Ectodermal cell (in vitro differentiated cells): Measurements from ENCODE around the gene KCNV2.
"Not testable (repeated sequence)": the region's sequence is repeated elsewhere in the genome, so short reads cannot be mapped to it uniquely, and the experiment has no call there.

ENCODE experiments used
- H3K27ac ChIP-seq: 2 replicates; pipeline ENCODE4 v1.7.0; 2013; ENCODE audit warnings: mild to moderate bottlenecking, low read depth, low read length; ENCODE audit not compliant: insufficient read depth, poor library complexity, severe bottlenecking
- H3K27me3 ChIP-seq: 2 replicates; pipeline ENCODE4 v1.7.0; 2013; ENCODE audit warnings: mild to moderate bottlenecking, low read length; ENCODE audit not compliant: insufficient read depth, control insufficient read depth, poor library complexity, severe bottlenecking
- H3K36me3 ChIP-seq: one replicate; pipeline ENCODE4 v1.7.0; 2013; ENCODE audit warnings: low read length; ENCODE audit not compliant: control insufficient read depth, insufficient read depth
- H3K4me1 ChIP-seq: one replicate; pipeline ENCODE4 v1.7.0; 2013; ENCODE audit warnings: low read length; ENCODE audit not compliant: control insufficient read depth, insufficient read depth
- H3K4me3 ChIP-seq: 2 replicates; pipeline ENCODE4 v1.7.0; 2013; ENCODE audit warnings: low read depth, low read length, control low read depth; ENCODE audit not compliant: insufficient read depth
- H3K9me3 ChIP-seq: 2 replicates; pipeline ENCODE4 v1.7.0; 2013; ENCODE audit warnings: mild to moderate bottlenecking, low read length, moderate library complexity; ENCODE audit not compliant: control insufficient read depth
- WGBS, 2 experiments: methylation state at CpG; one replicate each; pipeline ENCODE4 v1.1.7; 2013; ENCODE audit warnings: missing lambda C conversion rate in 2 of 2; 5-methylcytosine and 5-hydroxymethylcytosine counted together

The KCNV2 gene

GRCh38 chr9:2691212-2691611 lies 26.1 kb upstream of the KCNV2 start:
- Histone ChIP-seq H3K9me3 (no peaks in the 10 kb centered on the region), H3K36me3 (no peaks in the 10 kb centered on the region), H3K27me3 (no peaks in the 10 kb centered on the region), H3K27ac (no peak overlapping the region), H3K4me3 (no peak overlapping the region), H3K4me1 (no peaks in the 10 kb centered on the region)
- WGBS, 2 experiments = 95% methylated on average over 1 of the region's 1 CpG; no CpG with 5 or more reads in 1 of the 2 experiments

DNA sequence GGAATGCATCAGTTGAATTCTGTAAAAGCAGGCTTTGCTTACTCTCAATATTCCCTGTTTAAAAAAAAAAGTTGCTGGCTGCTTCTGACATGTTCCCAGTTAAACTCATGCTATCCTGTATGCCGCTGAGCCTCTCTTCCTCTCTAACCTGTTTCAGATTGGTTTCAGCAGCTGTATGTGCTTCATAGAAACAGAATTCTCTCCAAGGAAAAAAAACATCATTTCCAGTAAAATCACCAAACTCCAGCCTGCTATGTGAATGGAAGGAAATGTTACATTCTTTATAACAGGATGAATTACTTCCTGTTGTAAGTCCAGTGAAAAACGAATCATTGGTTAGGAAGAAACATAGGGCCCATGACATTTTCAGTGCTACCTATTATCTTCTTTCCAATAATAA lies 25.7 kb upstream of the KCNV2 start:
- Histone ChIP-seq H3K27ac (no peak overlapping the region), H3K36me3 (no peaks in the 10 kb centered on the region), H3K4me3 (no peak overlapping the region), H3K9me3 (no peaks in the 10 kb centered on the region), H3K27me3 (no peaks in the 10 kb centered on the region), H3K4me1 (no peaks in the 10 kb centered on the region)
- 44 to 47% methylated on average over 2 of the region's 2 CpGs for WGBS, 2 experiments

- WGBS, 2 experiments = 91 to 96% methylated on average over 3 of the region's 3 CpGs
- no peaks in the 10 kb centered on the region for H3K27me3 ChIP-seq
- H3K4me3 ChIP-seq = no peak overlapping the region
- no peaks in the 10 kb centered on the region for H3K9me3 ChIP-seq
- H3K27ac ChIP-seq = no peak overlapping the region
- H3K36me3 ChIP-seq = no peaks in the 10 kb centered on the region
- H3K4me1 ChIP-seq = no peaks in the 10 kb centered on the region
Observed at GRCh38 chr9:2693056-2693455, 24.3 kb upstream of the KCNV2 start.

- H3K36me3 ChIP-seq = no peaks in the 10 kb centered on the region
- WGBS, 2 experiments = 92 to 94% methylated on average over 3 of the region's 3 CpGs
- no peak overlapping the region for H3K27ac ChIP-seq
- H3K4me3 ChIP-seq = no peak overlapping the region
- H3K27me3 ChIP-seq = no peaks in the 10 kb centered on the region
- H3K4me1 ChIP-seq = peaks cover 8% of the 10 kb centered on the region
- no peaks in the 10 kb centered on the region for H3K9me3 ChIP-seq
Observed at GRCh38 chr9:2697492-2697891, 19.8 kb upstream of the KCNV2 start.

GRCh38 chr9:2700398-2700797 lies 16.9 kb upstream of the KCNV2 start:
- Histone ChIP-seq H3K36me3 (no peaks in the 10 kb centered on the region), H3K27ac (no peak overlapping the region), H3K4me1 (peaks cover 8% of the 10 kb centered on the region), H3K9me3 (no peaks in the 10 kb centered on the region), H3K4me3 (no peak overlapping the region), H3K27me3 (no peaks in the 10 kb centered on the region)
- 84 to 87% methylated on average over 6 of the region's 6 CpGs for WGBS, 2 experiments

DNA sequence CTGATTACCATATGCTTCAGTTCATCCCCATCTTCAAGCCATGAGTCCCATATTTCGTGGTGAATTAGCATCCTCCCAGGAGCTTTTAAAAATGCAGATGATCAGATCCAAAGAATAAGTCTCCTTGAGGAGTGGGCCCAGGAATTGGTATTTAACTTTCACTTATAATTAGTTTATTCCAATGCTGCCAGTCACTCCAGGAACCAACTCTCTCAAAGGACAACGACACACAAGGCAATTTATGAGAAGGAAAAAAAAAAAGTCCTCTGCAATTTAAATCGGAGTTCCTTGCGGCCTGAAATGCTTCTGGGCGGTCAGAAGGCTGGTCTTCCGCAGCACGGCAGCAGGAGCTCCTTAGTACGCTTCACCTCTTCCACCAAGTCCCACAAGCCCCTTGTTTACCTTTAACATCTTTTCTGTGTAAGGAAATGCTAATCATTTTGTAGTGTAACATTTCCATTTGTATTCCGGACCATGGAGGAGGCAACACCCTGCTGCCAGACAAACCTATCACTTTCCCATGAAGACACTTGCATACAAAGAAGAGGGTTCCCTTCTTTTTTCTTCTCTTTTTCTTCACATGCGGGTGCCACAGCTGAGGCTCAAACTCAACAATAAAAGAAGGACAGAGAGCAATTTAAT lies 16.3 kb upstream of the KCNV2 start:
- H3K4me1 ChIP-seq = peaks cover 8% of the 10 kb centered on the region
- H3K27ac ChIP-seq = no peak overlapping the region
- 10 to 20% methylated on average over 10 of the region's 10 CpGs for WGBS, 2 experiments
- H3K9me3 ChIP-seq = no peaks in the 10 kb centered on the region
- no peaks in the 10 kb centered on the region for H3K27me3 ChIP-seq
- no peaks in the 10 kb centered on the region for H3K36me3 ChIP-seq
- no peak overlapping the region for H3K4me3 ChIP-seq

- Histone ChIP-seq H3K27ac (no peak overlapping the region), H3K9me3 (no peaks in the 10 kb centered on the region), H3K27me3 (no peaks in the 10 kb centered on the region), H3K4me1 (peaks cover 8% of the 10 kb centered on the region), H3K36me3 (no peaks in the 10 kb centered on the region), H3K4me3 (no peak overlapping the region)
Observed at GRCh38 chr9:2704504-2704903, 12.8 kb upstream of the KCNV2 start.

DNA sequence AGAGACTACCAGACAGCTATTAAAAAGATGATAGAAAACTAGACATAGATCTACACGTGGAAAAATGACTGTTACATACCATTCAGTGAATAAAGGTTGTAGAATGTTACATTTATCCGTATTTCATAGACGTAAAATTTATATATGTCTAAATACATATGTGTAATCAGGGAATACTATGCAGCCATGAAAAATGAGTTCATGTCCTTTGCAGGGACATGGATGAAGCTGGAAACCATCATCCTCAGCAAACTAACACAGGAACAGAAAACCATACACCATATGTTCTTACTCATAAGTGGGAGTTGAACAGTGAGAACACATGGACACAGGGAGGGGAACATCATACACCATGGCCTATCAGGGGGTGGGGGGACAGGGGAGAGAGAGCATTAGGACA lies 10.1 kb upstream of the KCNV2 start:
- H3K27me3 ChIP-seq = not testable (repeated sequence)
- WGBS, 2 experiments = 90% methylated on average over 3 of the region's 3 CpGs; no CpG with 5 or more reads in 1 of the 2 experiments

GRCh38 chr9:2709645-2710101 lies 7.6 kb upstream of the KCNV2 start:
- no peak overlapping the region for H3K4me3 ChIP-seq
- no peaks in the 10 kb centered on the region for H3K9me3 ChIP-seq
- no peak overlapping the region for H3K27ac ChIP-seq
- H3K36me3 ChIP-seq = no peaks in the 10 kb centered on the region
- WGBS, 2 experiments = 63 to 74% methylated on average over 2 of the region's 2 CpGs
- H3K27me3 ChIP-seq = no peaks in the 10 kb centered on the region
- H3K4me1 ChIP-seq = no peaks in the 10 kb centered on the region

More for the DNA sequence above, 10.1 kb upstream of the KCNV2 start:
- not testable (repeated sequence) for H3K27ac ChIP-seq, H3K9me3 ChIP-seq, H3K36me3 ChIP-seq, H3K4me3 ChIP-seq, H3K4me1 ChIP-seq

DNA sequence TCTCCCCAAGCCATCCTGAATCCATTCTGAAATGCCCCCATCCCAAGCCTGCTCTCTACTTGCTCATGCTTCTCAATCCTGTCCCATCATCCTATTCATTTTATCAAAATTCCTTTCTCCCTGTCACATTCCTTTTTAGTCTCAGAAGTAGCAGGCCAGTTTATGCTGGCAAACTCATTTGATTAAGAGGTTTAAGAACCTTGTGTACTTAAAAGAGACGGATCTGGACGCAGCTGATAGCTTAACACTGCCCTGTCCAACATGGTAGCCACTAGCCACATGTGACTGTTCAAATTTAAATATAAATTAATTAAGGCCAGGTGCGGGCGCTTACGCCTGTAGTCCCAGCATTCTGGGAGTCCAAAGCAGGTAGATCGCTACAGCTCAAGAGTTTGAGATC lies 5.6 kb upstream of the KCNV2 start:
- Histone ChIP-seq H3K27me3 (no peaks in the 10 kb centered on the region), H3K36me3 (no peaks in the 10 kb centered on the region), H3K9me3 (no peaks in the 10 kb centered on the region), H3K27ac (no peak overlapping the region), H3K4me3 (no peak overlapping the region), H3K4me1 (no peaks in the 10 kb centered on the region)
- 86 to 95% methylated on average over 6 of the region's 6 CpGs for WGBS, 2 experiments
